BLaER1 (cell line): ENCODE data around the gene CD300H.

Experiments used
- H3K27ac ChIP-seq: shearing (Covaris generic); formaldehyde crosslinking; 2 replicates; pipeline ENCODE4 v1.8.1; 2022
- H3K27me3 ChIP-seq: shearing (Covaris generic); formaldehyde crosslinking; 2 replicates; pipeline ENCODE4 v1.8.1; 2022
- H3K36me3 ChIP-seq: shearing (Covaris generic); formaldehyde crosslinking; 2 replicates; pipeline ENCODE4 v1.8.1; 2022
- H3K4me1 ChIP-seq: shearing (Covaris generic); formaldehyde crosslinking; 2 replicates; pipeline ENCODE4 v1.8.1; 2022
- H3K4me2 ChIP-seq: shearing (Covaris generic); formaldehyde crosslinking; 2 replicates; pipeline ENCODE4 v1.8.1; 2022
- H3K4me3 ChIP-seq: shearing (Covaris generic); formaldehyde crosslinking; 2 replicates; pipeline ENCODE4 v1.8.1; 2022
- H3K9ac ChIP-seq: shearing (Covaris generic); formaldehyde crosslinking; 2 replicates; pipeline ENCODE4 v1.8.1; 2022
- H3K9me3 ChIP-seq: shearing (Covaris generic); formaldehyde crosslinking; 2 replicates; pipeline ENCODE4 v1.8.1; 2022
- H4K20me1 ChIP-seq: shearing (Covaris generic); formaldehyde crosslinking; 2 replicates; pipeline ENCODE4 v1.8.1; 2022
- Cebpa-rat ChIP-seq: shearing (Covaris generic); IDR thresholded peaks from 2 replicates; pipeline ENCODE4 v1.8.1; 2022

Gene CD300H

DNA sequence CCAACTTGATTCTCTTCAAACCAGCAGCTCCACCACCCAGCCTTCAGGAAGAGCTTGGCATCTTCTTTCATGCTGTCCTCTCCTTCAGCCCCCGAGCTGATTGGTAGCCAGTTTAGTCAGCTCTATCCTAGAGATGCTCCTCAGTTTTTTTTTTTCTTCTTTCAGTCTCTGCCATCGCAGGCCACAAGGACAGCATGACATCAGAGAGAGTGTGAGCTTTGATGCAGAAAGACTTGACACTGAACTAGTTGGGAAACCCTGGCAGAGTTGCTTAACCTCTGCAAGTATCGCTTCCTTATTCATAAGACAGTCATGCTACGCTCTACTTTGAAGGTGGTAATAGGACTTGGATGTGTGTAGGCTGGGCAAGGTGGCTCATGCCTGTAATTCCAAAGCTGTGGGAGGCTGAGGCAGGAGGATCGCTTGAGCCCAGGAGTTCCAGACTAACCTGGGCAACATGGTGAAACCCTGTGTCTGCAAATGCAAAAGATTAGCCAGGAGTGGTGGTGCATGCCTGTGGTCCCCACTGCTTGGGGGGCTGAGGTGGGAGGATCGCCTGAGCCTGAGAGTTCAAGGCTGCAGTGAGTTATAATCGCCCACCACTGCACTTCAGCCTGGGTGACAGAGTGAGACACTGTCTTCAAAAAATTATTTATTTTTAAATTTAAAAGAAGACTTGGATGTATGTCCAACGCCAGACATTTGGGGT is 38.7 kb downstream of the CD300H start:
- Histone ChIP-seq H3K4me3 (no peak overlapping the region), H3K4me1 (peaks cover 20% of the 10 kb centered on the region), H3K4me2 (no peak overlapping the region), H3K9me3 (no peaks in the 10 kb centered on the region), H4K20me1 (no peaks in the 10 kb centered on the region), H3K27me3 (no peaks in the 10 kb centered on the region; the same call in 1 of the 2 replicates), H3K27ac (no peak overlapping the region), H3K36me3 (no peaks in the 10 kb centered on the region), H3K9ac (no peak overlapping the region)
- TF ChIP-seq Cebpa-rat = peak; percentile 81

DNA sequence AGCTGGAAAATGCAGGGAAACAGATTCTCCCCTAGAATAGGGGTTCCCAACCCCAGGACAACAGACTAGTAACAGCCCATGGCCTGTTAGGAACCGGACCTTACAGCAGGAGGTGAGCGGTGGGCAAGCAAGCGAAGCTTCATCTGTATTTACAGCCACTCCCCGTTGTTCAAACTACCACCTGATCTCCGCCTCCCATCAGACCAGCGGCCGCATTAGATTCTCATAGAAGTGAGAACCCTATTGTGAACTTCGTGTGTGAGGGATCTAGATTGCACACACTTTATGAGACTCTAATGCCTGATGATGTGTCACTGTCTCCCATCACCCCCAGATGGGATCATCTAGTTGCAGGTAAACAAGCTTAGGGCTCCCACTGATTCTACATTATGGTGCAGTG is 39.6 kb downstream of the CD300H start:
- Histone ChIP-seq H3K27ac (no peak overlapping the region), H3K27me3 (no peaks in the 10 kb centered on the region; the same call in 1 of the 2 replicates), H3K4me3 (no peak overlapping the region), H3K9ac (no peak overlapping the region), H3K4me2 (no peak overlapping the region), H3K4me1 (peaks cover 17% of the 10 kb centered on the region), H3K9me3 (0 out of 2 replicates have a peak, but pooled peaks cover 6% of the 10 kb centered on the region), H4K20me1 (no peaks in the 10 kb centered on the region), H3K36me3 (no peaks in the 10 kb centered on the region)
- TF ChIP-seq Cebpa-rat = no peak

- Histone ChIP-seq H3K4me1 (peaks cover 13% of the 10 kb centered on the region), H4K20me1 (no peaks in the 10 kb centered on the region), H3K27me3 (no peaks in the 10 kb centered on the region; the same call in 1 of the 2 replicates), H3K4me2 (no peak overlapping the region), H3K4me3 (no peak overlapping the region), H3K27ac (no peak overlapping the region), H3K36me3 (no peaks in the 10 kb centered on the region), H3K9ac (no peak overlapping the region), H3K9me3 (0 out of 2 replicates have a peak, but pooled peaks cover 7% of the 10 kb centered on the region)
- TF ChIP-seq Cebpa-rat = no peak
Observed at GRCh38 chr17:74527081-74527480, 40.2 kb downstream of the CD300H start.

GRCh38 chr17:74526681-74527080 is 40.6 kb downstream of the CD300H start:
- H3K4me3 ChIP-seq = no peak overlapping the region
- no peak for TF ChIP-seq Cebpa-rat
- H3K4me2 ChIP-seq = no peak overlapping the region
- no peak overlapping the region for H3K27ac ChIP-seq
- H3K9me3 ChIP-seq = 0 out of 2 replicates have a peak, but pooled peaks cover 7% of the 10 kb centered on the region
- peaks cover 15% of the 10 kb centered on the region for H3K4me1 ChIP-seq
- no peaks in the 10 kb centered on the region; the same call in 1 of the 2 replicates for H3K27me3 ChIP-seq
- H3K36me3 ChIP-seq = no peaks in the 10 kb centered on the region
- no peak overlapping the region for H3K9ac ChIP-seq
- H4K20me1 ChIP-seq = no peaks in the 10 kb centered on the region

DNA sequence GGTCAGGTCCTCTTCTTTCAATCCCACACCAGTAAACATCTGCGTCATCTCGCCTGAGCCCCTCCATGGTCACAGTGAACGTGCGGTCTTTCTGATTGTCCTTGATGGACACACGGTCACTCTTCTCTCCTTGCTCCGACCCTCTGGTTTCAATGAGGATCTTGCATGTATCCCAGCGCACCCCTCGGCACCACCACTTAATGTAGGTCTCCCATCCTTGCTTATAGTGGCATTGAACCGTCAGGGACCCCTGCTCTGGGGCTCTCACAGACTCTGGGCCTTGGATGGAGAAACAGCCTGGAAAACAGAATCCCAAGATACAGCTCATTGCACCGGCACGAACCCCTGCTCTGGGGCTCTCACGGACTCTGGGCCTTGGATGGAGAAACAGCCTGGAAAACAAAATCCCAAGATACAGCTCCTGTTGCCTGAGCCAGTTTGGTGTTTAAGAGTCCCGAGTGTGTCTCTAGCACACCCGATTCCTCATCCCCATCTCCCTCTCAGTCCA is 41.5 kb downstream of the CD300H start:
- no peak overlapping the region for H3K4me3 ChIP-seq
- no peak overlapping the region for H3K9ac ChIP-seq
- no peaks in the 10 kb centered on the region for H4K20me1 ChIP-seq
- no peaks in the 10 kb centered on the region for H3K36me3 ChIP-seq
- H3K9me3 ChIP-seq = 0 out of 2 replicates have a peak, but pooled peaks cover 7% of the 10 kb centered on the region
- TF ChIP-seq Cebpa-rat = no peak
- H3K27ac ChIP-seq = no peak overlapping the region
- no peak overlapping the region for H3K4me2 ChIP-seq
- no peaks in the 10 kb centered on the region; the same call in 1 of the 2 replicates for H3K27me3 ChIP-seq
- peaks cover 23% of the 10 kb centered on the region for H3K4me1 ChIP-seq

- TF ChIP-seq Cebpa-rat = no peak
- Histone ChIP-seq H3K36me3 (no peaks in the 10 kb centered on the region), H3K4me3 (no peak overlapping the region), H3K9ac (no peak overlapping the region), H3K27me3 (no peaks in the 10 kb centered on the region), H3K9me3 (0 out of 2 replicates have a peak, but pooled peaks cover 7% of the 10 kb centered on the region), H3K27ac (no peak overlapping the region), H3K4me1 (peaks cover 28% of the 10 kb centered on the region), H3K4me2 (no peak overlapping the region), H4K20me1 (no peaks in the 10 kb centered on the region)
Observed at GRCh38 chr17:74525465-74525725, 41.9 kb downstream of the CD300H start.

DNA sequence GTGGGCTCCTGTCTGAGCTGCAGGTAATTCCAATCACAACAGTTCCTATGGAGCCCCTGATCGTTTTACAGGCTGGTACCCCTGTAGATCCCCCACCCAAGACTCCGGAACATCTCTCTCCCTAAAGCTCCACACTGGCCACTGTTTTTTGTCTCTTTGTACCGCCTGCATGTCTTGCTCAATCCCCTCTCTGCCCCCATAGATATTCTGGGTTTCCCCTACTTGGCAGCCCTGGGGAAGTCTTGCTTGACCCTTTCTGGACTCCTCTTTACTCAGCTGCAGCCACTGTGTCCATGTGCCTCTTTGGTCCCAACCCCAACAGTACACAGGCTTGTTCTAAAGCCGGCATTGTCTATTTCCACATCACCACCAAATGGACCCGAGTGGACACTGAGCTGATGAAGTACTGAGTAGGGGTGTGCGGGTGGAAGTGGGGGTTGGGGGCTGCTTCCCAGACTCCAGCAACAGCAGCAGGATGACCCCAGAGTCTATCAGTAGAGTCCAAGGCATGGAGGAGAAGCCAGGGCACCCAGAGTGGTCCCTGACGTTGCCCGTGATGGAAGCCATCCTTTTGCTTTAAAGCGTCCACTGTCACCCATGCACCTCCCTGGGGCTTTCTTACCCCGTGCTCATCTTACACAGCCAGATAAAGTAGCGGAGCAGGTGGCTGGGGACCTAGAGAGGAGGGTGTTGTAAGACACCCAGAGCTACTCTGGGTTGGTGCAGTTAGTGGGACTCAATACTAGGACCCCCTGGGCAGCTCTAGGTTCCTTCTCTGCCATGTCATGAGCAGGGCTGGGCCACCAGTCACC is 42.5 kb downstream of the CD300H start:
- no peaks in the 10 kb centered on the region for H4K20me1 ChIP-seq
- H3K4me1 ChIP-seq = peaks cover 33% of the 10 kb centered on the region
- TF ChIP-seq Cebpa-rat = no peak
- H3K36me3 ChIP-seq = no peaks in the 10 kb centered on the region
- no peak overlapping the region for H3K27ac ChIP-seq
- no peaks in the 10 kb centered on the region for H3K27me3 ChIP-seq
- H3K9me3 ChIP-seq = 0 out of 2 replicates have a peak, but pooled peaks cover 7% of the 10 kb centered on the region
- no peak overlapping the region for H3K4me2 ChIP-seq
- H3K9ac ChIP-seq = no peak overlapping the region
- no peak overlapping the region for H3K4me3 ChIP-seq

- Histone ChIP-seq H3K36me3 (no peaks in the 10 kb centered on the region), H3K9ac (no peak overlapping the region), H3K9me3 (peaks cover 15% of the 10 kb centered on the region), H3K4me2 (no peak overlapping the region), H3K27ac (no peak overlapping the region), H4K20me1 (no peaks in the 10 kb centered on the region), H3K4me1 (peaks cover 30% of the 10 kb centered on the region), H3K27me3 (no peaks in the 10 kb centered on the region), H3K4me3 (no peak overlapping the region)
- TF ChIP-seq Cebpa-rat = no peak
Observed at GRCh38 chr17:74523308-74523707, 44.0 kb downstream of the CD300H start.

DNA sequence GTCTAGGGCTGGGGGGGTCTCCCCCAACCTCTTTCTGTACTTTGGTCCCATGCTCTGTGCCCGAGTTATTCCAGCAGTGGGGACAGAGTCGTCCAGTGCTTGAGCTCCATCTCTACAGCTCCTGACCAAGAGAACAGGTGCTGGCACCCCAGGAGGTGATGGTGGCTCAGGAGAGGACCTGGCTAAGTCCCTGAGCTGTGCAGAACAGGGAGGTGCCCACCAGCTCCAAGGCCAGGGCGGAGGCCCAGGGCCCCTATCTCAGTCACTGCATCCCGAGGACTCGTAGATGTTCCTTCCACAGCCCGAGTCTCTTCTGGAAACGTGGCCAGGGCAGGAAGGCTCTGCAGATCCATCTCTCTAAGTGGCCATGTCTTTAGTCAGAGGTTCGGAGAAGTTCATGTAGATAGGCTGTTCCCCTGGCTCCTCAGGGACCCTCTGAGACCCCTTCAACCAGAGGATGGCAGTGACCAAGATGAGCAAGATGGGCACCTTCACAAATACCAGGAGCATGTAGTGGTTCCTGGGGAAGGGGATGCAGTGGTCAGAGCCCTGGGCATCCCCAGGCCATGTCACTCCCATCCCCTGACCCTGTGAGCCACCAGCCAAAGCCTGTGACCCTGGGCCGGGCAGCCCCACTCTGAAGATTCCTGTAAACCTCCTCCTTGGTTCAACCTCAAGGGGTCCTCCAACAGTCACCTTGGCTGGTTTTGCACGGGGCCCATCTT is 44.8 kb downstream of the CD300H start:
- Histone ChIP-seq H3K36me3 (no peaks in the 10 kb centered on the region), H3K9ac (no peak overlapping the region), H3K27me3 (no peaks in the 10 kb centered on the region), H3K4me2 (peak overlapping the region; percentile 61), H3K9me3 (peaks cover 18% of the 10 kb centered on the region), H3K4me3 (no peak overlapping the region), H3K4me1 (peaks cover 29% of the 10 kb centered on the region), H4K20me1 (no peaks in the 10 kb centered on the region), H3K27ac (no peak overlapping the region)
- TF ChIP-seq Cebpa-rat = no peak
